SIG-M5 treated with dmso at 0.1 percent for 504 hours (cell line): ENCODE measurements around the gene SERPINI1.

ENCODE experiments used
- DNase-seq: peaks from one replicate; lab custom pipeline; 2025; ENCODE audit not compliant: unreplicated experiment; lab: John Stamatoyannopoulos, UW

The SERPINI1 gene

GRCh38 chr3:167734498-167735232, 856 bp upstream of the SERPINI1 start, which contains the start of gene PDCD10:
TSS of gene PDCD10 (minus strand) at chr3:167734892. CDS start at chr3:167720157, 14,735 bp downstream.
- DNase-seq: peak; percentile 100

- no peak for DNase-seq
Observed at GRCh38 chr3:167736264-167736787, 805 bp downstream of the SERPINI1 start.

- no peak for DNase-seq
Observed at GRCh38 chr3:167736997-167737396, 1.5 kb downstream of the SERPINI1 start.

GRCh38 chr3:167738037-167738436, 2.5 kb downstream of the SERPINI1 start:
- no peak for DNase-seq

- no peak for DNase-seq
Observed at GRCh38 chr3:167739190-167739810, 3.8 kb downstream of the SERPINI1 start.

- peak; percentile 74 for DNase-seq
Observed at GRCh38 chr3:167740961-167741587, 5.6 kb downstream of the SERPINI1 start.

GRCh38 chr3:167742338-167742737, 6.8 kb downstream of the SERPINI1 start:
- no peak for DNase-seq

- DNase-seq: peak; percentile 19
Observed at GRCh38 chr3:167743799-167744198, 8.3 kb downstream of the SERPINI1 start.

- DNase-seq: no peak
Observed at GRCh38 chr3:167749209-167749608, 13.7 kb downstream of the SERPINI1 start.

- DNase-seq: no peak
Observed at GRCh38 chr3:167749728-167750127, 14.2 kb downstream of the SERPINI1 start.

- DNase-seq: no peak
Observed at GRCh38 chr3:167750272-167750971, 14.9 kb downstream of the SERPINI1 start.

GRCh38 chr3:167754049-167754448, 18.5 kb downstream of the SERPINI1 start:
- peak; percentile 30 for DNase-seq

GRCh38 chr3:167761302-167761701, 25.8 kb downstream of the SERPINI1 start:
- no peak for DNase-seq

GRCh38 chr3:167762296-167762695, 26.8 kb downstream of the SERPINI1 start:
- no peak for DNase-seq

- DNase-seq: no peak
Observed at GRCh38 chr3:167772992-167773391, 37.5 kb downstream of the SERPINI1 start.

- no peak for DNase-seq
Observed at GRCh38 chr3:167773584-167773983, 38.1 kb downstream of the SERPINI1 start.

GRCh38 chr3:167776066-167776685, 40.7 kb downstream of the SERPINI1 start:
- DNase-seq: no peak

- DNase-seq: no peak
Observed at GRCh38 chr3:167777356-167777755, 41.8 kb downstream of the SERPINI1 start.

GRCh38 chr3:167780214-167780883, 44.8 kb downstream of the SERPINI1 start:
- no peak for DNase-seq

- no peak for DNase-seq
Observed at GRCh38 chr3:167783781-167784180, 48.3 kb downstream of the SERPINI1 start.
